Measurements from ENCODE around the gene MYO10.

The MYO10 gene

GRCh38 chr5:16953729-16954128 lies 17.6 kb upstream of the MYO10 start:
- H3K27ac ChIP-seq: no peak overlapping the region
- H3K4me1 ChIP-seq (ENCODE audit: control insufficient read depth in 1 of 2, insufficient read depth in 1 of 2, low read depth in 1 of 2, low read length in 1 of 2): no peaks in the 10 kb centered on the region
- no peak overlapping the region for H3K4me3 ChIP-seq (ENCODE audit: low read depth in 1 of 2, low read length in 1 of 2)
- TF ChIP-seq, protein P1, sequence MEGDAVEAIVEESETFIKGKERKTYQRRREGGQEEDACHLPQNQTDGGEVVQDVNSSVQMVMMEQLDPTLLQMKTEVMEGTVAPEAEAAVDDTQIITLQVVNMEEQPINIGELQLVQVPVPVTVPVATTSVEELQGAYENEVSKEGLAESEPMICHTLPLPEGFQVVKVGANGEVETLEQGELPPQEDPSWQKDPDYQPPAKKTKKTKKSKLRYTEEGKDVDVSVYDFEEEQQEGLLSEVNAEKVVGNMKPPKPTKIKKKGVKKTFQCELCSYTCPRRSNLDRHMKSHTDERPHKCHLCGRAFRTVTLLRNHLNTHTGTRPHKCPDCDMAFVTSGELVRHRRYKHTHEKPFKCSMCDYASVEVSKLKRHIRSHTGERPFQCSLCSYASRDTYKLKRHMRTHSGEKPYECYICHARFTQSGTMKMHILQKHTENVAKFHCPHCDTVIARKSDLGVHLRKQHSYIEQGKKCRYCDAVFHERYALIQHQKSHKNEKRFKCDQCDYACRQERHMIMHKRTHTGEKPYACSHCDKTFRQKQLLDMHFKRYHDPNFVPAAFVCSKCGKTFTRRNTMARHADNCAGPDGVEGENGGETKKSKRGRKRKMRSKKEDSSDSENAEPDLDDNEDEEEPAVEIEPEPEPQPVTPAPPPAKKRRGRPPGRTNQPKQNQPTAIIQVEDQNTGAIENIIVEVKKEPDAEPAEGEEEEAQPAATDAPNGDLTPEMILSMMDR (IDR thresholded peaks at IDR 0.05): no peak
- H3K9me3 ChIP-seq: no peaks in the 10 kb centered on the region
- H3K27me3 ChIP-seq: no peaks in the 10 kb centered on the region
- no peaks in the 10 kb centered on the region for H3K36me3 ChIP-seq

- H3K36me3 ChIP-seq: no peaks in the 10 kb centered on the region
- no peak overlapping the region for H3K27ac ChIP-seq
- H3K4me3 ChIP-seq (ENCODE audit: low read depth in 1 of 2, low read length in 1 of 2): no peak overlapping the region
- H3K9me3 ChIP-seq: no peaks in the 10 kb centered on the region
- H3K27me3 ChIP-seq: no peaks in the 10 kb centered on the region
- TF ChIP-seq, protein P1 (IDR thresholded peaks at IDR 0.05): no peak
- H3K4me1 ChIP-seq (ENCODE audit: control insufficient read depth in 1 of 2, insufficient read depth in 1 of 2, low read depth in 1 of 2, low read length in 1 of 2): no peaks in the 10 kb centered on the region
These were observed 17.0 kb upstream of the MYO10 start for GRCh38 chr5:16952968-16953671.

DNA sequence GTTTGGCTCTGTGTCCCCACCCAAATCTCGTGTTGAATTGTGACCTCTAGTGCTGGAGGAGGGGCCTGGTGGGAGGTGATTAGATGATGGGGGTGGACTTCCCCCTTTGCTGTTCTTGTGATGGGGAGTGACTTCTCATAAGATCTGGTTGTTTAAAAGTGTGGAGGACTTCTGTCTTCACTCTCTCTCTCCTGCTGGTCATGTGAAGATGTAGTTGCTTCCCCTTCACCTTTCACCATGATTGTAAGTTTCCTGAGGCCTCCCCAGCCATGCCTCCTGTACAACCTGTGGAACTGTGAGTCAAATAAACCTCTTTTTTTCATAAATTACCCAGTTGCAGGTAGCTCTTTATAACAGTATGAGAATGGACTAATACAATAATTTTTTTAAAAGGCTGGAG lies 10.6 kb upstream of the MYO10 start:
- Histone ChIP-seq H3K27ac (no peak overlapping the region), H3K9me3 (no peaks in the 10 kb centered on the region), H3K4me3 (ENCODE audit: low read depth in 1 of 2, low read length in 1 of 2) (no peak overlapping the region), H3K27me3 (no peaks in the 10 kb centered on the region), H3K4me1 (ENCODE audit: control insufficient read depth in 1 of 2, insufficient read depth in 1 of 2, low read depth in 1 of 2, low read length in 1 of 2) (no peaks in the 10 kb centered on the region), H3K36me3 (no peaks in the 10 kb centered on the region)
- TF ChIP-seq, protein P1 (IDR thresholded peaks at IDR 0.05): no peak

DNA sequence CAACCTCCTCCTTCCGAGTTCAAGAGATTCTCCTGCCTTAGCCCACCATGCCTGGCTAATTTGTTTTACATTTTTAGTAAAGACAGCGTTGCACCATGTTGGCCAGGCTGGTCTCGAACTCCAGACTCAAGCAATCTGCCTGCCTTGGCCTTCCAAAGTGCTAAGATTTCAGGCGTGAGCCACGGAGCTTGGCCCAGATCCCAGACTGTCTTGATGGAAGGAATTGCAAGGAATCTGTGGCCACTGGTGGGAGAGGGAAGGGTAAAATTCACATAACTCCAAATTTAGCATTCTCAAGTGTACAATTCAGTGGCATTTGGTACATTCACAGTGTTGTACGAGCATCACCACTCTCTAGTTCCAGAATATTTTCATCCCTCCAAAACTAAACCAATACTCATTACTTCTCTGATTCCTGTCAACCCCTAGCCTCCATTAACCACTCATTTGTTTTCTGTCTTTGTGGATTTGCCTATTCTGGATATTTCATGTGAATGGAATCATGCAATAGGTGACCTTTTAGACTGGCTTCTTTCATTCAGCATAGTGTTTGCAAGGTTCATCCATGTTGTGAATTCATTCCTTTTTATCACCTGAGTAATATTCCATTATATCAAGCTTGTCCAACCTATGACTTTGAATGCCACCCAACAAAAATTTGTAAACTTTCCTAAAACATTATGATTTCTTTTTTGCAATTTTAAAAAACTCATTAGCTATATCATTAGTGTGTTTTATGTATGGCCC lies 8.9 kb upstream of the MYO10 start:
- H3K27me3 ChIP-seq: peaks cover 6% of the 10 kb centered on the region
- no peaks in the 10 kb centered on the region for H3K4me1 ChIP-seq (ENCODE audit: control insufficient read depth in 1 of 2, insufficient read depth in 1 of 2, low read depth in 1 of 2, low read length in 1 of 2)
- no peaks in the 10 kb centered on the region for H3K36me3 ChIP-seq
- H3K27ac ChIP-seq: no peak overlapping the region
- TF ChIP-seq, protein P1 (IDR thresholded peaks at IDR 0.05): no peak
- H3K9me3 ChIP-seq: no peaks in the 10 kb centered on the region
- H3K4me3 ChIP-seq (ENCODE audit: low read depth in 1 of 2, low read length in 1 of 2): no peak overlapping the region

GRCh38 chr5:16943846-16944678 lies 8.0 kb upstream of the MYO10 start:
- no peak overlapping the region for H3K4me3 ChIP-seq (ENCODE audit: low read depth in 1 of 2, low read length in 1 of 2)
- peaks cover 13% of the 10 kb centered on the region for H3K27me3 ChIP-seq
- no peaks in the 10 kb centered on the region for H3K4me1 ChIP-seq (ENCODE audit: control insufficient read depth in 1 of 2, insufficient read depth in 1 of 2, low read depth in 1 of 2, low read length in 1 of 2)
- TF ChIP-seq, protein P1 (IDR thresholded peaks at IDR 0.05): no peak
- no peaks in the 10 kb centered on the region for H3K9me3 ChIP-seq
- H3K27ac ChIP-seq: no peak overlapping the region
- H3K36me3 ChIP-seq: no peaks in the 10 kb centered on the region

All from neutrophil (primary cell).